A549 (cell line): ENCODE results near the gene PBX2.
"Not testable (repeated sequence)": the region's sequence is repeated elsewhere in the genome, so short reads cannot be mapped to it uniquely, and the experiment has no call there.

Experiments used
- CTCF ChIP-seq: fragments of >200 bp; sonication (Bioruptor Twin); formaldehyde crosslinking; IDR thresholded peaks from 3 replicates; pipeline ENCODE4 v1.5.1; 2016
- EP300 ChIP-seq, 2 experiments: fragments of >200 bp; sonication (Bioruptor Twin); formaldehyde crosslinking; IDR thresholded peaks; 2 replicates in 1 of 2; 3 replicates in 1 of 2; pipeline ENCODE4 v1.6.1; 2016 to 2017
- HES2 ChIP-seq: fragments of >200 bp; sonication (Bioruptor Twin); formaldehyde crosslinking; IDR thresholded peaks from 2 replicates; pipeline ENCODE4 v1.6.1; 2016
- MAX ChIP-seq: IDR thresholded peaks from 2 replicates; pipeline ENCODE4 v1.6.1; 2012
- PHF8 ChIP-seq: fragments of 200-600 bp; sonication (generic); IDR thresholded peaks from 2 replicates; pipeline ENCODE4 v1.6.1; 2016; ENCODE audit warnings: low read depth, mild to moderate bottlenecking, antibody characterized with exemption, moderate library complexity, borderline replicate concordance
- POLR2A ChIP-seq: IDR thresholded peaks from 2 replicates; pipeline ENCODE4 v1.6.1; 2012; ENCODE audit warnings: mild to moderate bottlenecking, low read length
- RAD21 ChIP-seq, 2 experiments: fragments of >200 bp in 1 of 2; sonication (Bioruptor Twin) in 1 of 2; formaldehyde crosslinking in 1 of 2; IDR thresholded peaks in 1 of 2; conservative IDR thresholded peaks in 1 of 2; 2 replicates in 1 of 2; 3 replicates in 1 of 2; pipeline ENCODE4 v1.6.1; 2012 to 2018; ENCODE audit warnings: inconsistent platforms in 1 of 2
- RCOR1 ChIP-seq: fragments of 150-350 bp; IDR thresholded peaks from 2 replicates; pipeline ENCODE4 v1.6.1; 2014; ENCODE audit warnings: antibody characterized with exemption, low read length, low read depth
- REST ChIP-seq: fragments of 200-600 bp; sonication (generic); IDR thresholded peaks from 2 replicates; pipeline ENCODE4 v1.6.1; 2016; ENCODE audit warnings: antibody characterized with exemption, mild to moderate bottlenecking, moderate library complexity
- RFX5 ChIP-seq: fragments of 450-650 bp; IDR thresholded peaks from 2 replicates; pipeline ENCODE4 v1.7.1; 2014; ENCODE audit warnings: antibody characterized with exemption, mild to moderate bottlenecking, moderate library complexity
- SREBF2 ChIP-seq: fragments of 450-650 bp; IDR thresholded peaks from 2 replicates; pipeline ENCODE4 v1.6.1; 2014; ENCODE audit warnings: mild to moderate bottlenecking, moderate library complexity
- ZC3H11A ChIP-seq: fragments of 450-650 bp; IDR thresholded peaks from 2 replicates; pipeline ENCODE4 v1.6.1; 2014; ENCODE audit warnings: antibody characterized with exemption, mild to moderate bottlenecking
- ZFP36 ChIP-seq: fragments of 450-650 bp; IDR thresholded peaks from 2 replicates; pipeline ENCODE4 v1.6.1; 2014; ENCODE audit warnings: borderline replicate concordance; ENCODE audit not compliant: partially characterized antibody
- TF ChIP-seq, protein P1 (sequence below): fragments of 150-350 bp; IDR thresholded peaks from 2 replicates; pipeline ENCODE4 v1.6.1; 2014; ENCODE audit warnings: low read depth, mild to moderate bottlenecking, low read length

- TF ChIP-seq RFX5; MAX; POLR2A; EP300 (IDR thresholded peaks at IDR 0.05); CTCF; RAD21 (conservative IDR thresholded peaks at IDR 0.05 in 1 of 2, IDR thresholded peaks at IDR 0.05 in 1 of 2); RCOR1; PHF8; HES2; SREBF2; REST; ZFP36; ZC3H11A: not testable (repeated sequence)
- TF ChIP-seq, protein P1, sequence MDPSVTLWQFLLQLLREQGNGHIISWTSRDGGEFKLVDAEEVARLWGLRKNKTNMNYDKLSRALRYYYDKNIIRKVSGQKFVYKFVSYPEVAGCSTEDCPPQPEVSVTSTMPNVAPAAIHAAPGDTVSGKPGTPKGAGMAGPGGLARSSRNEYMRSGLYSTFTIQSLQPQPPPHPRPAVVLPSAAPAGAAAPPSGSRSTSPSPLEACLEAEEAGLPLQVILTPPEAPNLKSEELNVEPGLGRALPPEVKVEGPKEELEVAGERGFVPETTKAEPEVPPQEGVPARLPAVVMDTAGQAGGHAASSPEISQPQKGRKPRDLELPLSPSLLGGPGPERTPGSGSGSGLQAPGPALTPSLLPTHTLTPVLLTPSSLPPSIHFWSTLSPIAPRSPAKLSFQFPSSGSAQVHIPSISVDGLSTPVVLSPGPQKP: not testable (repeated sequence)
Measured at GRCh38 chr6:32185681-32186131, 4.3 kb downstream of the PBX2 start.
